Neural progenitor cell (in vitro differentiated cells): ENCODE data around the gene POP4. TPM values are rescaled to one million over a fixed set of nuclear protein-coding genes. Genes with fewer than 3 reads are reported as not detected.

Source experiments
- DNase-seq: peaks from one replicate; pipeline ENCODE4 v3.0.0-alpha.2; 2016; ENCODE audit warnings: low spot score
- H2AFZ ChIP-seq: fragments of 200-600 bp; sonication (generic); replicated peaks from 2 replicates; pipeline ENCODE4 v1.6.1; 2016; ENCODE audit warnings: antibody characterized with exemption
- H3F3A ChIP-seq: fragments of 200-600 bp; sonication (generic); 2 replicates; pipeline ENCODE4 v1.6.1; 2016; ENCODE audit warnings: antibody characterized with exemption, low read depth
- H3K27ac ChIP-seq: fragments of 200-600 bp; sonication (generic); 2 replicates; pipeline ENCODE4 v1.5.1; 2016; ENCODE audit warnings: mild to moderate bottlenecking
- H3K27me3 ChIP-seq: fragments of 200-600 bp; sonication (generic); 2 replicates; pipeline ENCODE4 v1.6.1; 2016; ENCODE audit warnings: mild to moderate bottlenecking, moderate library complexity
- H3K36me3 ChIP-seq: fragments of 200-600 bp; sonication (generic); 2 replicates; pipeline ENCODE4 v1.5.1; 2016
- H3K4me1 ChIP-seq: fragments of 200-600 bp; sonication (generic); 2 replicates; pipeline ENCODE4 v1.6.1; 2016; ENCODE audit warnings: mixed run types
- H3K4me2 ChIP-seq: fragments of 200-600 bp; sonication (generic); 2 replicates; pipeline ENCODE4 v1.6.1; 2016
- H3K4me3 ChIP-seq: fragments of 200-600 bp; sonication (generic); 2 replicates; pipeline ENCODE4 v1.5.1; 2016
- H3K79me2 ChIP-seq: fragments of 200-600 bp; sonication (generic); 2 replicates; pipeline ENCODE4 v1.6.1; 2016; ENCODE audit warnings: low read depth
- H3K9ac ChIP-seq: fragments of 200-600 bp; sonication (generic); 2 replicates; pipeline ENCODE4 v1.6.1; 2016
- H3K9me3 ChIP-seq: fragments of 200-600 bp; sonication (generic); 2 replicates; pipeline ENCODE4 v1.5.1; 2016; ENCODE audit warnings: low read depth
- H4K20me1 ChIP-seq: fragments of 200-600 bp; sonication (generic); 2 replicates; pipeline ENCODE4 v1.6.1; 2016; ENCODE audit warnings: low read depth
- H3K27ac Mint-ChIP-seq: 3 replicates; pipeline ENCODE4 v1.8.0; 2021; ENCODE audit warnings: mixed read lengths
- H3K27me3 Mint-ChIP-seq: 2 replicates; pipeline ENCODE4 v1.8.0; 2022; ENCODE audit warnings: low read depth, mild to moderate bottlenecking, inconsistent platforms, moderate library complexity, mixed read lengths; ENCODE audit not compliant: insufficient read depth
- H3K36me3 Mint-ChIP-seq: 3 replicates; pipeline ENCODE4 v1.8.0; 2021; ENCODE audit warnings: mixed read lengths
- H3K4me1 Mint-ChIP-seq: 3 replicates; pipeline ENCODE4 v1.8.0; 2021; ENCODE audit warnings: mixed read lengths
- H3K4me3 Mint-ChIP-seq: 3 replicates; pipeline ENCODE4 v1.8.0; 2021; ENCODE audit warnings: mild to moderate bottlenecking, moderate library complexity, mixed read lengths
- H3K9me3 Mint-ChIP-seq: 3 replicates; pipeline ENCODE4 v1.8.0; 2020; ENCODE audit warnings: mixed read lengths
- CTCF ChIP-seq: fragments of 200-600 bp; sonication (generic); IDR thresholded peaks from 2 replicates; pipeline ENCODE4 v1.5.1; 2017; ENCODE audit warnings: antibody characterized with exemption, mild to moderate bottlenecking
- EZH2 ChIP-seq: fragments of 200-600 bp; sonication (generic); IDR thresholded peaks from 2 replicates; pipeline ENCODE4 v1.6.1; 2017; ENCODE audit warnings: antibody characterized with exemption, mild to moderate bottlenecking, moderate library complexity
- EZH2phosphoT487 ChIP-seq: fragments of 200-600 bp; sonication (generic); IDR thresholded peaks from 2 replicates; pipeline ENCODE4 v1.6.1; 2017; ENCODE audit warnings: antibody characterized with exemption
- total RNA-seq: library from RNA; depleted of rRNA; stranded (reverse); fragments of >200 nt; gene quantifications from 2 replicates; pipeline ENCODE4 v1.2.3, GENCODE V29; 2015; ENCODE audit warnings: low replicate concordance

POP4 gene
- total RNA-seq, 1 donor from 2014 or later = 77.8 TPM

- H3K27me3 Mint-ChIP-seq = peaks cover 12% of the 10 kb centered on the region
- H3K4me3 ChIP-seq = no peak overlapping the region
- H3K4me1 ChIP-seq = peaks cover 4% of the 10 kb centered on the region
- no peak overlapping the region for H3K27ac ChIP-seq
- no peak overlapping the region for H3K9ac ChIP-seq
- no peaks in the 10 kb centered on the region for H3F3A ChIP-seq
- no peaks in the 10 kb centered on the region for H3K9me3 Mint-ChIP-seq
- no peaks in the 10 kb centered on the region for H3K9me3 ChIP-seq
- no peaks in the 10 kb centered on the region for H3K4me1 Mint-ChIP-seq
- no peak overlapping the region for H3K4me2 ChIP-seq
- H3K79me2 ChIP-seq = no peaks in the 10 kb centered on the region
- H4K20me1 ChIP-seq = no peaks in the 10 kb centered on the region
- H3K4me3 Mint-ChIP-seq = no peak overlapping the region
- peaks cover 63% of the 10 kb centered on the region for H3K27me3 ChIP-seq
- no peak overlapping the region for H3K27ac Mint-ChIP-seq
- TF ChIP-seq EZH2 (no peak), EZH2phosphoT487 (no peak)
- no peaks in the 10 kb centered on the region for H3K36me3 ChIP-seq
- DNase-seq = no peak
- H2AFZ ChIP-seq = no peak overlapping the region
- H3K36me3 Mint-ChIP-seq = no peaks in the 10 kb centered on the region
Observed at GRCh38 chr19:29574510-29574909, 31.6 kb upstream of the POP4 start.

DNA sequence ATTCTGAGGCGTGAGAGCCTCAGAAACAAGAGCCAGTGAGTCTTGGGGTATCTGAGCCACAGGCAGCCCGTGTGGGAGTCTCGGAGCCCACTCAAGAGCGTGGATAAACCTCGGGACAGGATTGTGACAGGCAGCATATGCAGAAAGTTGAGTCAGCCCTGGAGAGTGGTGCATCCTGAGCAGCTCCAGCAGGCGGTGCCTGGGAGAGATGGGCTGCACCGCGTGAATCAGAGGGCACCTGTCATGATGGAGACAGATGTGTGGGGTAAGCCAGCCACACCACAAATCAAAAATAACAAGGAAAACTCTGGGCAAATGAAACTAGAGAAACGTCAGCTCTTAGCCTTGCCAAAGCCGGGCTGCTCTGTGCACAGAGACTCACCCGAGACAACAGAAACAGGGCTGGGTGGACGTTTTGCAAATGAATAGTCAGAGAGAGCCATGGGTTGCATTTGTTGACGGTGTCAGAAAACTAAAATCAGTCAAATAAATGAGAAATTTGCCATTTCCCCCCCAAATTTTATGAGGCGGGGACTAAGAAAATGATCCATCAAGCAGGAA lies 30.0 kb upstream of the POP4 start:
- Histone ChIP-seq H3K9ac (no peak overlapping the region), H3F3A (no peaks in the 10 kb centered on the region), H3K9me3 (no peaks in the 10 kb centered on the region), H4K20me1 (no peaks in the 10 kb centered on the region), H3K79me2 (no peaks in the 10 kb centered on the region), H3K36me3 (no peaks in the 10 kb centered on the region), H3K27me3 (peaks cover 63% of the 10 kb centered on the region), H3K4me3 (no peak overlapping the region), H3K4me1 (peaks cover 4% of the 10 kb centered on the region), H3K27ac (no peak overlapping the region), H2AFZ (no peak overlapping the region), H3K4me2 (no peak overlapping the region)
- no peak for DNase-seq
- no peaks in the 10 kb centered on the region for H3K36me3 Mint-ChIP-seq
- H3K9me3 Mint-ChIP-seq = no peaks in the 10 kb centered on the region
- TF ChIP-seq CTCF = no peak
- H3K4me3 Mint-ChIP-seq = no peak overlapping the region
- peaks cover 15% of the 10 kb centered on the region for H3K27me3 Mint-ChIP-seq
- no peaks in the 10 kb centered on the region for H3K4me1 Mint-ChIP-seq
- H3K27ac Mint-ChIP-seq = no peak overlapping the region

DNA sequence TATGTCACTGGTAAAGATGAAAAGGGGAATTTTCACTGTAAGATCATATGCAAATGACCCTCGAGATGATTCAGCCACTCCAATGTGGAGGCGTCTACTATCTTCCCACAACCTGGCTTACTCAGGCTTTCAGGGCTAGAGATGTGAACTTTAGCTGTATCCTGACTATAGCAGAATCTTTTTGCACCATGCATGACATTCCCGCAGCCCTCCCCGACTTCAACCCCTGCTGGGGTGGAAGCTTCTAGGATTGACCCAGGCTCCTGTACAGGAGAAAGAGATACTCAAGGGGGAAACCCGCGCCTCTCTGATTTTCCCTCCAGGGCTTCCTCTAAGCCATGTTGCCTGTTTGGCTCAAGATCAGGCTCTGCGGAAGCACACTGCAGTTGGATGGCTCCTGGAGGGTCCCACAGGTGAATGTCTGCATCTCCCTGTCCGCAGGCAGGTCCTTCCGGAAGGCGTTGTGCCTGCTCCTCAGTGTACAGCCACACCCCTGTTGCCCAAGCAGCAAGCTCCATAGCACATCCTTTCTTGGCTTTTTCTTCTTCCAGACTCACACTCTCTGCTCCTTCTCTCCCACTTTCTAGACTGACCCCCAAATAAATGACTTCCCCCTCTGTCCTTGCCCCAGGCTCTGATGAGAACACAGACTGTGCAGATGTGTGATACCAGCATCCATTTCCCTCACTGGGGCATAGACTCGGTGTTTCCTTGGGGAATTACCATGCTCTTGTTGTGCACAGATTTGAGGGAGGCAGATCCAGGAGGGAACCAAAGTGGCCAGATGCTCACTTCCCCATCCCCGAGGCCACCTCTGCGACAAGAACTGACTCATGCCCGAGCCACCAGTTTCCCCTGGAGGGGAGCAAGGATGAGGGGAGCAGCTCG lies 29.1 kb upstream of the POP4 start:
- Histone ChIP-seq H3K79me2 (no peaks in the 10 kb centered on the region), H3K36me3 (no peaks in the 10 kb centered on the region), H3K27ac (no peak overlapping the region), H3K4me3 (no peak overlapping the region), H3K27me3 (peaks cover 56% of the 10 kb centered on the region), H2AFZ (peak overlapping the region; percentile 10), H3K9ac (no peak overlapping the region), H3K4me2 (no peak overlapping the region), H3F3A (no peaks in the 10 kb centered on the region), H3K9me3 (no peaks in the 10 kb centered on the region), H4K20me1 (no peaks in the 10 kb centered on the region), H3K4me1 (peaks cover 4% of the 10 kb centered on the region)
- no peaks in the 10 kb centered on the region for H3K9me3 Mint-ChIP-seq
- peaks cover 16% of the 10 kb centered on the region for H3K27me3 Mint-ChIP-seq
- H3K4me3 Mint-ChIP-seq = no peak overlapping the region
- no peak for DNase-seq
- TF ChIP-seq CTCF = no peak
- TF ChIP-seq EZH2 = no peak
- no peak for TF ChIP-seq EZH2phosphoT487
- H3K27ac Mint-ChIP-seq = no peak overlapping the region
- no peaks in the 10 kb centered on the region for H3K36me3 Mint-ChIP-seq
- H3K4me1 Mint-ChIP-seq = no peaks in the 10 kb centered on the region

DNA sequence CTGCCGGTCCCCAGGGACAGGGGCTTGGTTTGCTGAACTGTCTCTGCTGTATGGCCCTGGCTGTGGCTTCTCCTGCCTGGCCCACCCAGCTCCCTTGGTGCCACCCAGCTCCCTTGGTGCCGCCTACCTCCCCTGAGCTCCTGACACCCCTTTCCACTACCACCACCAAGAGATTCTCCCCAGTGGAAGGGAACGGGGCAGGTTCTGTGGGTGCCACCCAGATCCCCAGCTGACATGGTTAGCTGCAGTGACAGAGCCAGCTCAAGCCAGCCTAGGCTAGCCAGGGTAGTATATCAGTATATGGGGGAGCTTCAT lies 28.5 kb upstream of the POP4 start:
- no peak overlapping the region for H3K27ac ChIP-seq
- H3K4me2 ChIP-seq = no peak overlapping the region
- no peak overlapping the region for H3K9ac ChIP-seq
- Mint-ChIP-seq H3K27ac (no peak overlapping the region), H3K36me3 (no peaks in the 10 kb centered on the region), H3K4me3 (no peak overlapping the region), H3K4me1 (no peaks in the 10 kb centered on the region), H3K9me3 (no peaks in the 10 kb centered on the region), H3K27me3 (peaks cover 16% of the 10 kb centered on the region)
- no peaks in the 10 kb centered on the region for H3K79me2 ChIP-seq
- H2AFZ ChIP-seq = no peak overlapping the region
- H3K36me3 ChIP-seq = no peaks in the 10 kb centered on the region
- H4K20me1 ChIP-seq = no peaks in the 10 kb centered on the region
- no peak for DNase-seq
- H3K4me3 ChIP-seq = no peak overlapping the region
- TF ChIP-seq EZH2 (no peak), EZH2phosphoT487 (no peak), CTCF (no peak)
- H3K27me3 ChIP-seq = peaks cover 51% of the 10 kb centered on the region
- H3K9me3 ChIP-seq = no peaks in the 10 kb centered on the region
- H3K4me1 ChIP-seq = peaks cover 4% of the 10 kb centered on the region
- no peaks in the 10 kb centered on the region for H3F3A ChIP-seq
